NCI-H526 treated with DMSO at 0.1 percent for 48 hours (cell line): ENCODE measurements around the gene RO60.
"Not testable (repeated sequence)": the region's sequence is repeated elsewhere in the genome, so short reads cannot be mapped to it uniquely, and the experiment has no call there.

Experiments used
- DNase-seq: peaks from one replicate; lab custom pipeline; 2025; lab: John Stamatoyannopoulos, UW

RO60 gene

GRCh38 chr1:193059282-193060114 lies at the start of gene RO60, which contains the start of gene UCHL5:
TSS of gene RO60 (plus strand) at chr1:193059612. CDS start at chr1:193069055, 9,443 bp downstream.
TSS of gene UCHL5 (minus strand) at chr1:193059360. CDS start at chr1:193059260, 100 bp downstream.
- DNase-seq, result peak; percentile 95

DNA sequence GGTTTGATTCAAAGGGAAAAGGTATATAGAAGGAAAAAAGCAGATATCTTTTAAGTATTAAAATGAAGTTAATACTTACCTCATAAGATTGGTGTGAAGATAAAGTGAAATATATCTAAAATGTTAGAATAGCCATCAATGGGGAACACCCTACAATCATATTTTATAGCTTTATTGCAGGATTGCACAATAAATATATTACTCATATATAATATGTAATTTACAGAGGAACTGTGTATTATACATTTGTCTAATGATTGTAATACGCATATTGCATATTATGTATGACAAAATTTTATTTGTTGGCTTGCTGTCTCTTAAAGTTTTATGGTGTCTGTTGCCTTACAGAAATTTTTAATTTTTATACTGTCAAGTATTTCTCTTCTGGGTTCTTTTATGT lies 48.0 kb upstream of the RO60 start:
- DNase-seq, result no peak

DNA sequence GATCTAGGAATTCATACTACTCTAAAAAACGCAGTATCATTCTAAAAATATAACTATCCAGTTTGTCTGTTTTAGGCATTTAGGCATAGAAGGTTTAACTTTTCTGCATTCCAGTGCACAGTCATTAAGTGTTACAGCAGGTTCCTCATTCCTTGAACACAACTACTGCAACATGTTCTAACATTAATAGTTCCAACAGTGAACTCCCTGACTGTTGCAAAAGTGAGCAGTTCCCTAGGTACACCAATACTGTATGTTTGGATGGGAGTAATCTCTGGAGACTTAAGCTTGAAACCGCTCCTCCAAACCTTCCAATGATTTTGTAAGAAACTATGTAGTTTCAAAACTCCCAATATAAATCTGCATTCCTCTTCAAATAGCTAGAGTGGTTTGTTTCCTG lies 46.4 kb upstream of the RO60 start:
- DNase-seq, result no peak

DNA sequence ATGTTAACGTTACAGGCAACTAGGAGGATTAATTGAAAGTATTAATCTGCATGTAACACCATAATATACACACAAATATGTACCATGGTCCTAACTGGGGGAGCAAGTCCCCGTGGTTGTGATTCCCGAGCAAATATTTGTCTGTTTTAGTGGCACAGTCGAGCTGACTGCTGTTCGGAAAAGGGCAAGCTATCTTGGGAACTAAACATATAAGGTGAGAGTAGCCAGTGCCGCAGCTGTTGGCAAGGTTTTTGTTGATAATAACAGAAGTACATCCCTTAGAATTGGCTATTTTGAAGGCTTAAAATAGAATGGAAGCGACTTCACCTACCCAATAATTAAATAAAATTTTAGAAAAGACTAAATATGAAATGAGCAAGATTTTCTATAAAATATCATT lies 45.7 kb upstream of the RO60 start:
- DNase-seq, result no peak

DNA sequence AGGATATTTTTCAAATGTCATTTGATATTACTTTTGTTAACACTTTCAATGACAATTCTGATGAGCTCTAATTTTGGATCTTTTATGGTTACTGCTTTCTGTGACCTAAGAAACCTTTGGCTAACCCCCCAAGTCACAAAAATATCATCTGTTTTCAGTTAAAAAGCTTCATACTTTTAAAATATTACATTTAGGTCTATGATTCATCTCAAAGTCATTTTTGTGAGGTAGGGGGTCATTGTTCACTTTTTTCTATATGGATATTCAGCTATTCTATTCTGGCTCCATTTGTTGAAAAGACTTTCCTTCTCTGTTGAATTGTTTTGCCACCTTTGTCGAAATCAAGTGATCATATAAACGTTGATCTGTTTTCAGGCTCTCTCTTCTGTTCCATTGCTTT lies 45.0 kb upstream of the RO60 start:
- DNase-seq, result no peak

DNA sequence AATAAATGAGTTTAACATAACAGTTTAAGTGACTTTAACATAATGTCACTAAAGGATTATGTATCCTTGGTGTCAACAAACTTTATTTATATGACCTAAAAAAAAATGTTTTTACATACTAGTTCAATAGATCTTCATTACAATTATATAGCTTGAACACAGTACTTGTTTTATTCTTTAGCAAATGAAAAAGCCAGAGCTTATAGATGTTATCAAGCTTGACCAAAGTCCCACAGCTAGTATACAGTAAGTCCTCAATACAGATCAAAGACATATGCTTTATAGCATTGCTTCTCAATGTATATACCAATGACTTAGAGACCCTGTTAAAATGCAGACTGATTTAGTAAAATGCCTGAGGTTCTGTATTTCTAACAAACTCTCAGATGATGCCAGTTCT lies 42.6 kb upstream of the RO60 start:
- no peak for DNase-seq

GRCh38 chr1:193019442-193020026 lies 39.9 kb upstream of the RO60 start:
- DNase-seq, result peak; percentile 27

DNA sequence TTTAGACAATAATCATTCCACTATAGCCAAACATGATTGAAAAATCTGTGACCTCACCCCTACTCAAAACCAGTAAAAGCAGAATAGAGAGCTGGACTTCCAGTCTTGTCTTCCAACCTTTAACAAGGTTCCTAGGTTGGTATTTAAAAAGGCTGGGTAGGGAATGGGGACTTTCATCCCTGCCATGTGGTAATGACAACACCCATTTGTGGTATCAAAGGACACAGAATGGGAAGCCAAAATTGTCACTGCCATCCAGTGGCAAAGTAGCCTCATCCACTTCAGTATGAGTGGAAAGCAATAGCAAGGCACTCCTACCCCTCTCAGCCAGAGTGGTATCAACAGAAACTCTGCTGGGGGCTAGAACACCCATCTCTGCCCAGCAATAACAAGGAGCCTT lies 34.2 kb upstream of the RO60 start:
- DNase-seq, result no peak

- no peak for DNase-seq
These were observed 29.1 kb upstream of the RO60 start for GRCh38 chr1:193030280-193030679.

- DNase-seq, result no peak
These were observed 28.0 kb upstream of the RO60 start for GRCh38 chr1:193031431-193031830.

- DNase-seq, result not testable (repeated sequence)
These were observed 26.6 kb upstream of the RO60 start for GRCh38 chr1:193032643-193033427.

- DNase-seq, result no peak
These were observed 25.8 kb upstream of the RO60 start for GRCh38 chr1:193033610-193034009.

GRCh38 chr1:193036337-193037047 lies 22.9 kb upstream of the RO60 start:
- DNase-seq, result peak; percentile 29

GRCh38 chr1:193040011-193040410 lies 19.4 kb upstream of the RO60 start:
- no peak for DNase-seq

- no peak for DNase-seq
These were observed 16.4 kb upstream of the RO60 start for GRCh38 chr1:193042766-193043691.

- DNase-seq, result not testable (repeated sequence)
These were observed 10.5 kb upstream of the RO60 start for GRCh38 chr1:193048913-193049312.

GRCh38 chr1:193054169-193054675 lies 5.2 kb upstream of the RO60 start:
- DNase-seq, result no peak

DNA sequence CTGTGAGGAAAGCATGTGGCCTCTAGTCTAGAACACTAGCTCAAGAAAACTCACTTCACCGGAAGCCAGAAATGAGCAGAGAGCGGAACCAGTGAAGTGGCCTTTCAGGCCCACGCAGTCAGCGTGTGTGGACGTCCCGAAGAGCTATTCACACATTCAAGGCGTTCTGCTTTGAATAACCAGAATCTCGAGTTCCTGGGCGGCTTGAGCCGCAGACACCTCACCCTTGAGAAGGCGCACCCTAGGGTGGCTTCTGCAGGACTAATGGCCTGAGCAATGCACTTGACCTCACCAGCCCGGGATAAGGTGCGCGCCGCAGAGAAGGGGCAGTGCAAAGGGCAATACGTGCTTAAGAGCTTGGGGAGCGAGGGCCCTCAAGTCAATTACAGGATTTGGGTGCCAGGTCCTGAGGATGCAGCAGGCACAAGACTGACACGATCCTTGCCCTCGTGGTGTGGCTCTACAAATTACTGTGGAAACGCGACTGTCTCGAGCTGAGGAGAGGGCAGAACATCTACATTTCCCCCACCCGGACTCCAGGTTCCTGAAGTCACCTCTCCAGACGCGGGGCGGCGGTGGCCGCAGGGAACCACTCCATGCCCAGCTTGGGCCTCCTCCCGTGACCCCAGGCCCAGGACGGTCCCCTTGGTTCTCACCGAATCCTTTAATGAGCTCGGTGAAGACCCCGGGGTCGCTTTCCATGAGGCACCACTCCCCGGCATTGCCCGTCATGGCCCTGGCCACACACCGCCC lies 707 bp upstream of the RO60 start:
- DNase-seq, result peak; percentile 20

DNA sequence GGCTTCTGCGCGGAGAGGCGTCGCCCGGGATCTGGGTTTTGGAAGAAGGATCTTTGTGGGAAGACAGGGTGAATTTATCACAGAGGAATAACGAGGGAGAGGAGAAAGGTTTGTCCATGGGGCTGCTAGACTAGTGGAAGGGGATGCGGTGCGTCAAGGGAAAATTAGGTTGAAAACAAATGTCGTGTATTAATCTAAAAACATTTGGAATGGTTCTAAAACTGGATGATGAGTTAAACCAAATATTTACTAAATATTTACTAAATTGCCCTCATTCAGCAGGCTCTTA lies 647 bp downstream of the RO60 start:
- no peak for DNase-seq

- no peak for DNase-seq
These were observed 994 bp downstream of the RO60 start for GRCh38 chr1:193060406-193060805.
